CD4-positive, alpha-beta T cell treated with Interleukin-4 for 1 hour (primary cell): ENCODE data around the gene WNT9A.
"Not testable (repeated sequence)": the region's sequence is repeated elsewhere in the genome, so short reads cannot be mapped to it uniquely, and the experiment has no call there.

Experiments
- DNase-seq, 2 donors: peaks; one replicate each; pipeline ENCODE4 v3.0.0-alpha.2; 2020 to 2022

WNT9A gene

GRCh38 chr1:227923353-227924167 lies 24.2 kb downstream of the WNT9A start:
- no peak for DNase-seq

GRCh38 chr1:227922501-227923352 lies 25.0 kb downstream of the WNT9A start:
- no peak for DNase-seq

- DNase-seq, result no peak
Observed at GRCh38 chr1:227921461-227922185, 26.1 kb downstream of the WNT9A start.

GRCh38 chr1:227920896-227921295 lies 26.8 kb downstream of the WNT9A start:
- DNase-seq, result no peak

- no peak for DNase-seq
Observed at GRCh38 chr1:227920426-227920825, 27.3 kb downstream of the WNT9A start.

GRCh38 chr1:227919906-227920305 lies 27.8 kb downstream of the WNT9A start:
- no peak for DNase-seq

GRCh38 chr1:227918736-227919135 lies 29.0 kb downstream of the WNT9A start:
- DNase-seq, result no peak

- no peak for DNase-seq
Observed at GRCh38 chr1:227918083-227918700, 29.5 kb downstream of the WNT9A start.

GRCh38 chr1:227917081-227917950 lies 30.4 kb downstream of the WNT9A start:
- DNase-seq, result no peak

- no peak for DNase-seq
Observed at GRCh38 chr1:227916655-227917054, 31.1 kb downstream of the WNT9A start.

- DNase-seq, result no peak
Observed at GRCh38 chr1:227915564-227916553, 31.9 kb downstream of the WNT9A start.

- no peak for DNase-seq
Observed at GRCh38 chr1:227914801-227915563, 32.8 kb downstream of the WNT9A start.

- DNase-seq, result no peak
Observed at GRCh38 chr1:227913764-227914721, 33.7 kb downstream of the WNT9A start.

- DNase-seq, result no peak
Observed at GRCh38 chr1:227913396-227913763, 34.4 kb downstream of the WNT9A start.

GRCh38 chr1:227912866-227913265 lies 34.9 kb downstream of the WNT9A start:
- no peak for DNase-seq

- no peak for DNase-seq
Observed at GRCh38 chr1:227911376-227911775, 36.4 kb downstream of the WNT9A start.

GRCh38 chr1:227910511-227911153 lies 37.1 kb downstream of the WNT9A start:
- DNase-seq, result no peak

- DNase-seq, result not testable (repeated sequence)
Observed at GRCh38 chr1:227909923-227910328, 37.8 kb downstream of the WNT9A start.
